NCI-H2081 treated with DMSO at 0.1 percent for 48 hours (cell line): Measurements from ENCODE around the gene IL13RA2.

ENCODE experiments used
- DNase-seq: peaks from one replicate; lab custom pipeline; 2025; lab: John Stamatoyannopoulos, UW

The IL13RA2 gene

DNA sequence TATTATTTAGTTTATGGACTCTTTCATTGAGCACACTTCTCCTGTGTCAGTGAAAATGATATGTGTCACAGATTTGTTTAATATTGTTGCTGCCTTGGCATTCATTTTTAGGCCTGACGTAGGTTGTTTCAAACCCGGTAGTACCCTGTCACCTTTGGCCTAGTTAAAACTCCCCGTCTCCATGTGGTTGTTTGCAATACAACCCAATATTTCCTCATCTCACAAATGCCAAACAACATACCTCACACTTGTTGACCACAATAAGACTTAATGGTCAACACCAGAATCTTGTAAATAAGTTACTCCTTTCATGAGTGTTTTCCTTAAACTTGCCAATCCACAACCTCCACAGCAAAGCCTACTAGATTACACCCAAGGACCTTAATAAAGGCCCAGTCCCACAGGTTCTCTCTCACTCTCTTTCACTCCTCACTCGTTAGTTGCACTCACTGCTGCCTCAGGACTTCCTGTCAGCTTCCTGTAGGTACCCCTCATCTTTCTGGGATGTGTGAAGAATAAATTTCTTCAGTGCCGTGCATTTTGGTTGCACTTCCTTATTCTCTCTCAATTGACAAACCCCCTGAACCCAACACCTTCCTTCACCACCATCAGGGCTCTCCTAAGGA is 31.3 kb downstream of the IL13RA2 start:
- DNase-seq, result no peak

DNA sequence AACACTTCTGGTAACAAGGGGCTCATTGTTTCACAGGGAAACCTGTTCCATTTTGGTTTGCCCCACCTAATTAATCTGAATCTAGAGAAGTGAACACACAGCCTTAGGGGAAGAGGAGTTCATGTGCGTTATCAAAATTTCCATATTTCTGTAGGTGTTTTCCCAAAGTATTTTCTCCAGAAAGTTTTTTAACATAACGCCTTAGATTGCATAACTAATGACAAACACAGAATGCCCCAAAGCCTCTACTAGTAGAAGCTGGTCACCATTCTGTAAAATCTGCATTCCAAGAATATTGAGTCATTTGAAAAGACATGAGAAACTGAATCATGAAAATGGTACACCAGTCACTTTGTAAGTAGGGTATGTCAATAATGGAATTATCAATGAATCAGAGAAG is 41.1 kb downstream of the IL13RA2 start:
- DNase-seq, result no peak

DNA sequence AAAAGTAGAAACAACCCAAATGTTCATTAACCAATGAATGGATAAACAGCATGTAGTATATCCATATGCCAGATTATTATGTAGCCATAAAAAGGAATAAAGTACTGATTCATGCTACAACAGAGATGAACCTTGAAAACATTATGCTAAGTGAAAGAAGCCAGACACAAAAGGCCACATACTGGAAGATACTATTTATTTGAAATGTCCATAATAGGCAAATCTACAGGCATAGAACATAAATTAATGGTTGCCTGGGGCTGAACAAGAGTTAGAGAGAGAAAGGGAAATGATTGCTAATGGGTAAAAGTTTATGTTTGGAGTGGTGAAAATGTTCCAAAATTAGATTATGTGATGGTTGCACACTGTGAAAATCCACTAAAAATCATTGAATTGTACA is 44.4 kb downstream of the IL13RA2 start:
- DNase-seq, result no peak

DNA sequence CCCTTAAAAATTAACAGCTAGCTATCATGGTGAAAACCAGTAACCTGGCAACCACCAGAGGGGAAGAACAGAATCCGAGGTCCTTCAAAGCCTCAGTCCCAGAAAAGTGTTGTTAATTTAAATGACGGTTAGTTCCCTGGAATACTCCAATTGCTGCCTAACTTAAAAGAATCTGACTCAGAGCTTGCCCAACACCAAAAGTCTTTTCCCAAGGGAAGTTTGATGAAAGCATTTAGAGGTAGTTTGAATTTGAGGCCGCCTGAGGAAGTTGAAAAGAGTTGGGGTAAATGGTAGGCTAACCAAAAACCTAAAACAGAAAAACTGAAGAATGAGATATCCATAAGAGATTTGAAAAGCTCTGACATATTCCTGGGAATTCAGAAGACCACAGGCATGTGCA is 46.6 kb downstream of the IL13RA2 start:
- DNase-seq, result no peak

DNA sequence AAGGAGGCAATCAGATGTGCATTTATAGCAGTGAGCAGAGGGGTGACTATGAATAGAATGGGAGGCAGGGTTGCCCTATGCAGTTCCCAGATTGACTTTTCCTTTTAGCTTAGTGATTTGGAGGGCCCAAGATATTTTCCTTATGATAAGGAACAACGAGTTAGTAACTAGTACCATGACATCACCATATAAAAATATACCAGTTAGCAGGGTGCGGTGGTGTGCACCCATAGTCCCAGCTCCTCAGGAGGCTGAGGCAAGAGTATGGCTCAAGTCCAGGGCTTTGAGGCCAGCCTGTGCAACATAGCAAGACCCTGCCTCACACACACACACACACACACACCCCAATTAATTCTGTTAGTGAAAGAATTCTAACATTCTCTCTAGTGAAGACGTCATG is 53.0 kb downstream of the IL13RA2 start:
- no peak for DNase-seq

DNA sequence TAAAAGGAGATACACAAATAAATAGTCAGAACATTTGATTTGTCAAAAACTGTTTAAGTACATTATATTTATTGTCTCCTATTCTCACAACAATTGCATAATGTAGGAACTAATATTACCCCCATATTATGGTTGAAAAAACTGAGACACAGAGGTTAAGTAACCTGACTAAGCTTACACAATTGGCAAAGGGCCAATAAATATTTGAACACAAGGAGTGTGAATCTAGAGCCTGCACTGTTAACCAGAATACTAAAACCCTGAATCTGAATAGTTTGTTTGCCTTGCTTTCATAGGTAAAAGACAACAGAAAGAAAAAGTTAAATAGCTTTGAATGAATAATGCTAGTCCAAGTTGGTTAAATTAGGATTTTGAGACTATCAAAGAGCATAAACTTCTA is 55.2 kb downstream of the IL13RA2 start:
- no peak for DNase-seq

DNA sequence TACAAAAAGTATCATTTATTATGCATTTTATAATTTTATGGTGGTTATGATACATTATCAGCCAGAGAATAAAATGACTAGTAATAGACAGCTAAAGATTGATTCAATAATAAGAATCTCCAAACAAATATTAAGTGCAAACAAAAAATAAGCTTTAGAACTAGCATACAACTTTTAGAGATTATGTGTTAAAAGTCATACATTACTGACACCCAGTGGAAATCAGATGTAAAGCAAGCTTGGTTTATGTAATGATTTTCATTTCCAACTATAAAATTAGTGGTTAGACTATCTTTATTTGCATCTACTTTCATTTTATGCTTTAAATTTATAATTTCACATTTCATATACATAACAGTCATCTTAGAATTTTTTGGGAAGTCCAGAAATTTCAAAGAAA is 57.7 kb downstream of the IL13RA2 start:
- DNase-seq, result no peak
